Lung (tissue), 12 donors: ENCODE results near the gene GAPDHS. TPM values are rescaled to one million over a fixed set of nuclear protein-coding genes. Genes with fewer than 3 reads are reported as not detected.

Experiments used
- ATAC-seq: fragments of 200-7000 bp; cut with Tn5 transposase; one replicate; pipeline ENCODE4 v1.9.1; 2020; ENCODE audit warnings: moderate number of reproducible peaks; ENCODE audit not compliant: insufficient read depth, low FRiP score
- DNase-seq, 3 donors: peaks; one replicate each; pipeline ENCODE4 v3.0.0-alpha.2; 2013 to 2017
- H3K27ac ChIP-seq, 2 donors: one replicate each; pipeline ENCODE4 v1.5.1; 2013; ENCODE audit warnings: mild to moderate bottlenecking in 2 of 2, moderate library complexity in 2 of 2, control low read depth in 1 of 2, inconsistent platforms in 1 of 2, low read depth in 1 of 2, low read length in 1 of 2
- H3K27me3 ChIP-seq, 3 donors: one replicate each; pipeline ENCODE4 v1.5.1; 2013; ENCODE audit warnings: low read length in 2 of 3; ENCODE audit not compliant: control insufficient read depth in 3 of 3, insufficient read depth in 3 of 3
- H3K36me3 ChIP-seq, 4 donors: one replicate each; pipeline ENCODE4 v1.5.1; 2013; ENCODE audit warnings: low read length in 4 of 4, mild to moderate bottlenecking in 1 of 4, moderate library complexity in 1 of 4; ENCODE audit not compliant: control insufficient read depth in 4 of 4, insufficient read depth in 4 of 4
- H3K4me1 ChIP-seq, 5 donors: one replicate each; pipeline ENCODE4 v1.5.1; 2013; ENCODE audit warnings: low read length in 5 of 5, mild to moderate bottlenecking in 2 of 5, moderate library complexity in 1 of 5; ENCODE audit not compliant: control insufficient read depth in 5 of 5, insufficient read depth in 5 of 5
- H3K4me3 ChIP-seq: one replicate; pipeline ENCODE4 v1.5.1; 2013; ENCODE audit warnings: mild to moderate bottlenecking, control low read depth, moderate library complexity
- H3K9ac ChIP-seq, 2 donors: one replicate each; pipeline ENCODE4 v1.5.1; 2013; ENCODE audit warnings: low read length in 2 of 2, control low read depth in 1 of 2; ENCODE audit not compliant: insufficient read depth in 1 of 2
- H3K9me3 ChIP-seq, 4 donors: one replicate each; pipeline ENCODE4 v1.5.1; 2013; ENCODE audit warnings: low read length in 3 of 4, mild to moderate bottlenecking in 1 of 4, moderate library complexity in 1 of 4; ENCODE audit not compliant: control insufficient read depth in 4 of 4, insufficient read depth in 3 of 4
- CTCF ChIP-seq: IDR thresholded peaks from 2 replicates; pipeline ENCODE4 v1.5.1; 2012; ENCODE audit warnings: mild to moderate bottlenecking; ENCODE audit errors: control extremely low read depth, extremely low read depth
- WGBS, 2 donors: extraction: QIAGEN DNeasy Blood & Tissue Kit; methylation state at CpG; one replicate each; pipeline ENCODE4 v1.1.7; 2013; 5-methylcytosine and 5-hydroxymethylcytosine counted together
- polyA plus RNA-seq, 2 donors: library from polyadenylated mRNA; stranded (reverse); fragments of 200-250 nt; gene quantifications; one replicate each; pipeline ENCODE4 v1.2.1, GENCODE V29; 2013
- total RNA-seq, 2 donors: library from RNA; depleted of rRNA in 1 of 2; stranded (reverse); fragments of >200 nt in 1 of 2; gene quantifications; one replicate each; pipeline ENCODE4 v1.2.1, GENCODE V29; 2014 to 2021
- donor health status: control.
- donor health status: control.
- donor health status: Bipolar disorder and iron deficiency.
- donor health status: healthy.
- donor health status: DM: yes; HTN: yes; CAD: no.

Gene GAPDHS
- total and polyA plus RNA-seq, 4 donors = not detected

- no peak overlapping the region for H3K4me3 ChIP-seq
- no peaks in the 10 kb centered on the region for H3K36me3 ChIP-seq
- ATAC-seq = no peak
- H3K9me3 ChIP-seq = no peaks in the 10 kb centered on the region
- H3K9ac ChIP-seq = no peak overlapping the region
- DNase-seq = no peak
- no peaks in the 10 kb centered on the region for H3K27me3 ChIP-seq
- no peaks in the 10 kb centered on the region for H3K4me1 ChIP-seq
- no peak for TF ChIP-seq CTCF
- H3K27ac ChIP-seq = no peak overlapping the region
- 74 to 77% methylated on average over 7 of the region's 7 CpGs for WGBS, 2 donors
Measured at GRCh38 chr19:35566738-35567137, 33.5 kb downstream of the GAPDHS start.

- no peak for DNase-seq
- no peak for TF ChIP-seq CTCF
- H3K4me1 ChIP-seq = no peaks in the 10 kb centered on the region
- H3K36me3 ChIP-seq = no peaks in the 10 kb centered on the region
- H3K27ac ChIP-seq = no peak overlapping the region
- no peak overlapping the region for H3K9ac ChIP-seq
- H3K4me3 ChIP-seq = no peak overlapping the region
- WGBS, 2 donors = 55 to 66% methylated on average over 5 of the region's 5 CpGs
- no peaks in the 10 kb centered on the region for H3K27me3 ChIP-seq
- H3K9me3 ChIP-seq = peaks cover 0 to 2% (median 0%) of the 10 kb centered on the region in 4 donors
- no peak for ATAC-seq
Measured at GRCh38 chr19:35569281-35569781, 36.1 kb downstream of the GAPDHS start.

- H3K4me3 ChIP-seq = no peak overlapping the region
- no peaks in the 10 kb centered on the region for H3K27me3 ChIP-seq
- H3K9me3 ChIP-seq = peaks cover 0 to 7% (median 0%) of the 10 kb centered on the region in 4 donors
- no peak for TF ChIP-seq CTCF
- H3K4me1 ChIP-seq = no peaks in the 10 kb centered on the region
- DNase-seq (no peak), ATAC-seq (no peak)
- H3K36me3 ChIP-seq = no peaks in the 10 kb centered on the region
- 91 to 100% methylated on average over 1 of the region's 1 CpG for WGBS, 2 donors
- no peak overlapping the region for H3K27ac ChIP-seq
- no peak overlapping the region for H3K9ac ChIP-seq
Measured at GRCh38 chr19:35571406-35571965, 38.2 kb downstream of the GAPDHS start.

GRCh38 chr19:35577918-35578317, 44.7 kb downstream of the GAPDHS start:
- no peak overlapping the region for H3K27ac ChIP-seq
- no peak for TF ChIP-seq CTCF
- H3K27me3 ChIP-seq = peaks cover 0 to under 1% (median 0%) of the 10 kb centered on the region in 3 donors
- H3K4me1 ChIP-seq = no peaks in the 10 kb centered on the region
- no peaks in the 10 kb centered on the region for H3K36me3 ChIP-seq
- WGBS, 2 donors = 71 to 75% methylated on average over 1 of the region's 1 CpG
- ATAC-seq = no peak
- H3K4me3 ChIP-seq = no peak overlapping the region
- no peak overlapping the region for H3K9ac ChIP-seq
- H3K9me3 ChIP-seq = peaks cover 0 to 17% (median 3%) of the 10 kb centered on the region in 4 donors
- no peak for DNase-seq
